Muscle of arm (tissue), 12 donors: ENCODE measurements around the gene OPN5. TPM values are rescaled to one million over a fixed set of nuclear protein-coding genes. Genes with fewer than 3 reads are reported as not detected.

ENCODE experiments used
- DNase-seq: peaks from one replicate; pipeline ENCODE4 v3.0.0-alpha.2; 2013
- polyA plus RNA-seq, 12 donors: library from polyadenylated mRNA; unstranded; fragments of 120-200 nt; gene quantifications; one replicate each; pipeline ENCODE4 v1.2.1, GENCODE V29; 2013; ENCODE audit not compliant: insufficient read length in 12 of 12

OPN5 gene
- polyA plus RNA-seq, 12 donors: 0.09 to 0.27 (median 0.17) TPM; not detected in 5

GRCh38 chr6:47859175-47859574 lies 77.3 kb downstream of the OPN5 start:
- no peak for DNase-seq

GRCh38 chr6:47862731-47863130 lies 80.9 kb downstream of the OPN5 start:
- no peak for DNase-seq

- no peak for DNase-seq
Measured at GRCh38 chr6:47865206-47865605, 83.4 kb downstream of the OPN5 start.

GRCh38 chr6:47875593-47875992 lies 93.8 kb downstream of the OPN5 start:
- DNase-seq: no peak

Other genes starting within 250 kb of the OPN5 start
- 1 to 10 TPM in 2 of 12 donors, under 1 TPM in 2, not detected in 8; 0.04 to 3.0 (median 1.1) TPM for gene ADGRF4, start 83.5 kb upstream of the OPN5 start, polyA plus RNA-seq